Fibroblast of lung (primary cell): ENCODE measurements around the gene SEC24D. TPM values are rescaled to one million over a fixed set of nuclear protein-coding genes. Genes with fewer than 3 reads are reported as not detected.
A peak's percentile ranks its signal among the peaks of the same experiment; 100 is the strongest.

ENCODE experiments used
- DNase-seq, 2 donors: peaks; one replicate each; pipeline versions ENCODE4 v3.0.0 to v3.0.0-alpha.2; 2010; ENCODE audit warnings: low read depth in 2 of 2
- H2AFZ ChIP-seq: 2 replicates; pipeline ENCODE4 v1.5.1; 2012; ENCODE audit warnings: low read length, control low read depth, inconsistent platforms
- H3K27ac ChIP-seq: 2 replicates; pipeline ENCODE4 v1.5.1; 2011; ENCODE audit warnings: low read length, control low read depth; ENCODE audit not compliant: insufficient read depth
- H3K27me3 ChIP-seq: 2 replicates; pipeline ENCODE4 v1.5.1; 2011; ENCODE audit warnings: mild to moderate bottlenecking, low read length; ENCODE audit not compliant: control insufficient read depth, insufficient read depth
- H3K36me3 ChIP-seq: 2 replicates; pipeline ENCODE4 v1.5.1; 2011; ENCODE audit warnings: low read length; ENCODE audit not compliant: control insufficient read depth, insufficient read depth
- H3K4me1 ChIP-seq: 2 replicates; pipeline ENCODE4 v1.5.1; 2011; ENCODE audit warnings: low read length; ENCODE audit not compliant: control insufficient read depth, insufficient read depth; ENCODE audit errors: extremely low read depth
- H3K4me2 ChIP-seq: 2 replicates; pipeline ENCODE4 v1.5.1; 2011; ENCODE audit warnings: low read length, control low read depth; ENCODE audit not compliant: insufficient read depth; ENCODE audit errors: extremely low read depth
- H3K4me3 ChIP-seq, 4 experiments: fragments of 200-600 bp in 1 of 4; sonication (generic) in 1 of 4; replicated peaks in 1 of 4; 2 replicates each; pipeline ENCODE4 v1.5.1; 2011 to 2016; ENCODE audit warnings: low read length in 4 of 4, low read depth in 3 of 4, mild to moderate bottlenecking in 3 of 4, control low read depth in 2 of 4, inconsistent platforms in 1 of 4, mixed read lengths in 1 of 4; ENCODE audit not compliant: insufficient read depth in 1 of 4; ENCODE audit errors: control extremely low read depth in 1 of 4
- H3K79me2 ChIP-seq: 2 replicates; pipeline ENCODE4 v1.5.1; 2012; ENCODE audit warnings: mild to moderate bottlenecking, low read length, inconsistent platforms; ENCODE audit not compliant: control insufficient read depth, insufficient read depth
- H3K9ac ChIP-seq: 2 replicates; pipeline ENCODE4 v1.5.1; 2011; ENCODE audit warnings: mild to moderate bottlenecking, low read length, control low read depth; ENCODE audit not compliant: insufficient read depth
- H3K9me3 ChIP-seq: 2 replicates; pipeline ENCODE4 v1.5.1; 2012; ENCODE audit warnings: low read depth, low read length; ENCODE audit not compliant: control insufficient read depth, insufficient read depth
- H4K20me1 ChIP-seq: 2 replicates; pipeline ENCODE4 v1.5.1; 2011; ENCODE audit warnings: low read length; ENCODE audit not compliant: control insufficient read depth, insufficient read depth; ENCODE audit errors: extremely low read depth
- EZH2 ChIP-seq: IDR thresholded peaks from 2 replicates; pipeline ENCODE4 v1.5.1; 2012; ENCODE audit warnings: low read length, control low read depth, mild to moderate bottlenecking; ENCODE audit errors: missing control alignments
- polyA plus RNA-seq, 2 donors: library from polyadenylated mRNA; depleted of rRNA in 1 of 2; stranded (reverse) in 1 of 2; unstranded in 1 of 2; fragments of >200 nt; gene quantifications; 2 replicates each; pipeline ENCODE4 v1.2.1, GENCODE V29; 2011 to 2012; ENCODE audit warnings: missing spikeins in 1 of 2
- total RNA-seq: library from RNA; depleted of rRNA; stranded (reverse); fragments of >200 nt; gene quantifications from 2 replicates; pipeline ENCODE4 v1.2.1, GENCODE V29; 2014
- TF ChIP-seq, protein P1 (sequence below), 2 donors: IDR thresholded peaks in 1 of 2; conservative IDR thresholded peaks in 1 of 2; 1 replicate in 1 of 2; 2 replicates in 1 of 2; pipeline ENCODE4 v1.5.1; 2011 to 2012; ENCODE audit warnings: low read length in 2 of 2, control low read depth in 1 of 2, inconsistent platforms in 1 of 2, low read depth in 1 of 2, mild to moderate bottlenecking in 1 of 2

SEC24D gene
- total and polyA plus RNA-seq, 2 donors (not counting 1 experiment from before 2014, with no cell fraction given) = 64.6 to 105 TPM

GRCh38 chr4:118757761-118758251, 78.1 kb downstream of the SEC24D start:
- Histone ChIP-seq H3K4me1 (peaks cover 19% of the 10 kb centered on the region), H3K27ac (no peak overlapping the region), H3K36me3 (peaks cover 6% of the 10 kb centered on the region)

DNA sequence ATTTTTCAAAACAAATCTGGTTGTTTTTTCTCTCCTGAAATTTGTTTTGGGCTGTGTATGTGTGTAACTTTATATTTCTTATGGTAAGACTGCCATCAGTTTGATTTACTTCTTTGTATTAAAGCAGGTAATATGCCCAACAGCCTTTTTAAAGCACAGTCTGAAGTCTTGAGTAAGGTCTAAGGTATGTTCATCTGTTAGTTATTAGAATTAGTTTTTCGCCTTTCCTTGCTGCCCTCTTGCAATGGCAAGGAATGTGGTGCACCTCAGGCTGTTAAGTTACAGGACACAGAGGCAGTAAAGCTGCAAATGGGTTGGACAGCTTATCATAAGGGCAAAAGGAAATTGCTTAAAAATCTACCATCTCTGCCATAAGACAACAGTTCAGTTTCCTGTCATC, 79.0 kb downstream of the SEC24D start:
- H3K9me3 ChIP-seq = no peaks in the 10 kb centered on the region
- no peak overlapping the region for H3K9ac ChIP-seq
- H3K27me3 ChIP-seq = no peaks in the 10 kb centered on the region
- TF ChIP-seq, protein P1, sequence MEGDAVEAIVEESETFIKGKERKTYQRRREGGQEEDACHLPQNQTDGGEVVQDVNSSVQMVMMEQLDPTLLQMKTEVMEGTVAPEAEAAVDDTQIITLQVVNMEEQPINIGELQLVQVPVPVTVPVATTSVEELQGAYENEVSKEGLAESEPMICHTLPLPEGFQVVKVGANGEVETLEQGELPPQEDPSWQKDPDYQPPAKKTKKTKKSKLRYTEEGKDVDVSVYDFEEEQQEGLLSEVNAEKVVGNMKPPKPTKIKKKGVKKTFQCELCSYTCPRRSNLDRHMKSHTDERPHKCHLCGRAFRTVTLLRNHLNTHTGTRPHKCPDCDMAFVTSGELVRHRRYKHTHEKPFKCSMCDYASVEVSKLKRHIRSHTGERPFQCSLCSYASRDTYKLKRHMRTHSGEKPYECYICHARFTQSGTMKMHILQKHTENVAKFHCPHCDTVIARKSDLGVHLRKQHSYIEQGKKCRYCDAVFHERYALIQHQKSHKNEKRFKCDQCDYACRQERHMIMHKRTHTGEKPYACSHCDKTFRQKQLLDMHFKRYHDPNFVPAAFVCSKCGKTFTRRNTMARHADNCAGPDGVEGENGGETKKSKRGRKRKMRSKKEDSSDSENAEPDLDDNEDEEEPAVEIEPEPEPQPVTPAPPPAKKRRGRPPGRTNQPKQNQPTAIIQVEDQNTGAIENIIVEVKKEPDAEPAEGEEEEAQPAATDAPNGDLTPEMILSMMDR (conservative IDR thresholded peaks at IDR 0.05 in 1 of 2, IDR thresholded peaks at IDR 0.05 in 1 of 2; ENCODE audit: low read depth in 1 of 2, low read length in 2 of 2) = no peak
- no peak for TF ChIP-seq EZH2
- peaks cover 20% of the 10 kb centered on the region for H3K4me1 ChIP-seq
- no peak overlapping the region for H3K27ac ChIP-seq
- H4K20me1 ChIP-seq = no peaks in the 10 kb centered on the region
- no peak for DNase-seq
- peaks cover 34% of the 10 kb centered on the region for H3K79me2 ChIP-seq
- H3K4me2 ChIP-seq = no peak overlapping the region
- H3K36me3 ChIP-seq = peaks cover 4% of the 10 kb centered on the region
- H2AFZ ChIP-seq = no peak overlapping the region
- H3K4me3 ChIP-seq = no peak overlapping the region

More at GRCh38 chr4:118757761-118758251, 78.1 kb downstream of the SEC24D start:
- no peak overlapping the region for H2AFZ ChIP-seq
- H3K79me2 ChIP-seq = peaks cover 37% of the 10 kb centered on the region
- H3K4me3 ChIP-seq = no peak overlapping the region
- H3K9me3 ChIP-seq = no peaks in the 10 kb centered on the region
- TF ChIP-seq, protein P1 (conservative IDR thresholded peaks at IDR 0.05 in 1 of 2, IDR thresholded peaks at IDR 0.05 in 1 of 2; ENCODE audit: low read depth in 1 of 2, low read length in 2 of 2) = no peak
- TF ChIP-seq EZH2 = no peak
- no peaks in the 10 kb centered on the region for H4K20me1 ChIP-seq
- H3K27me3 ChIP-seq = no peaks in the 10 kb centered on the region
- H3K9ac ChIP-seq = no peak overlapping the region
- H3K4me2 ChIP-seq = no peak overlapping the region
- peak in 1 of 2 donors; percentile 92 for DNase-seq

DNA sequence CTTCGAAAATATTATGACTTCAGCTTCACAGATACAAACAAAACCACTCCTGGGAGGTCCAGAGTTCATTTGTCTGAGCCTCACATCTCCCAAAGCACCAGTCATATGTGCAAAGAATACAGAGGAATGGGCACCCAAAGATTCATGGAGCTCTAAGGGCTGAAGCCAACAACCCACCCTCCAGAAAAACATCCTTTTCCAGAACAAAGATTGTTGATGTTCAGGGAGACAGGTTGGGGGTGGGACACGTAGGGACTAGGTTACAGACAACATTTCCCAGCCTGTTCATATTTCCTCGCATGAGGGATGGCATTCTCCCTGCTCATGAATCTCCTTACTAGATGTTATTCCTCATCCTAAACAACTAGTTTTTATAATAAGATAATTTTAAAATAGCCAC, 79.5 kb downstream of the SEC24D start:
- H4K20me1 ChIP-seq = no peaks in the 10 kb centered on the region
- no peak overlapping the region for H3K9ac ChIP-seq
- H3K27ac ChIP-seq = no peak overlapping the region
- no peak overlapping the region for H3K4me2 ChIP-seq
- no peak overlapping the region for H2AFZ ChIP-seq
- peaks cover 22% of the 10 kb centered on the region for H3K4me1 ChIP-seq
- no peak overlapping the region for H3K4me3 ChIP-seq
- H3K36me3 ChIP-seq = peaks cover 6% of the 10 kb centered on the region
- peaks cover 30% of the 10 kb centered on the region for H3K79me2 ChIP-seq
- TF ChIP-seq, protein P1 (conservative IDR thresholded peaks at IDR 0.05 in 1 of 2, IDR thresholded peaks at IDR 0.05 in 1 of 2; ENCODE audit: low read depth in 1 of 2, low read length in 2 of 2) = no peak
- no peak for TF ChIP-seq EZH2
- no peak for DNase-seq
- H3K9me3 ChIP-seq = no peaks in the 10 kb centered on the region
- no peaks in the 10 kb centered on the region for H3K27me3 ChIP-seq
